HG02840 (cell line): ENCODE data around the gene CSHL1.
A peak's percentile ranks its signal among the peaks of the same experiment; 100 is the strongest.

Source experiments
- ATAC-seq: cut with Tn5 transposase; IDR thresholded peaks from one replicate; pipeline ENCODE4 v1.9.1; 2021; ENCODE audit warnings: mild to moderate bottlenecking, moderate library complexity, moderate number of reproducible peaks; ENCODE audit not compliant: unreplicated experiment, low FRiP score

CSHL1 gene

DNA sequence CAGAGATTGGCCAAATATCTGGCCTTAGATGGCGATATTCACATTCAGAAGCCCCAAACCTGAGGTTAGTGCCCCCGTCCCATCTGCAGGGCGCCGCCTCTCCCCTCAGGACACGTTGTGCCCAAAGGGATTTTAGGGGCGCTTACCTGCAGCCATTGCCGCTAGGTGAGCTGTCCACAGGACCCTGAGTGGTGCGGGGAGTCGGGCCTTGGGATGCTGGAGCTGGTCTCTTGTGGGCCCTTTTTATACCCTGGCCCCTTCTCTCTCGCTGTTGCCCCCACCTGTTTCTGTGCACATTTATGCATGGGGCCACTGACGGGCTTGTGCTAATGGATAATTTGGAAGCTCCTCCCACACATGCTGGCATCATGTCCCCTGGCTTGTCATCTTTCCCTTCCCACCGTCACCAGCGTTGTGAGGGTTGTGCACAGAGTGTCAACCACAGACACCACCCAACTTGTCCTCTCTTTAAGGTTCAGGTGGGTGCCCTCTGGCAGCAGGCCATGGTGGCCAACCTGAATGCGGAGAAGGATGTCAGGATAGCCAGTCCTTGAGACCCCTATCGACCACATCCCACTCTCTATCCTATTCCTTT, at the start of gene CSHL1:
Gene CSHL1 (minus strand): TSS at position 218 of the 595 bp plus-strand sequence. CDS start 62 bp downstream, at position 156.
- ATAC-seq: no peak

DNA sequence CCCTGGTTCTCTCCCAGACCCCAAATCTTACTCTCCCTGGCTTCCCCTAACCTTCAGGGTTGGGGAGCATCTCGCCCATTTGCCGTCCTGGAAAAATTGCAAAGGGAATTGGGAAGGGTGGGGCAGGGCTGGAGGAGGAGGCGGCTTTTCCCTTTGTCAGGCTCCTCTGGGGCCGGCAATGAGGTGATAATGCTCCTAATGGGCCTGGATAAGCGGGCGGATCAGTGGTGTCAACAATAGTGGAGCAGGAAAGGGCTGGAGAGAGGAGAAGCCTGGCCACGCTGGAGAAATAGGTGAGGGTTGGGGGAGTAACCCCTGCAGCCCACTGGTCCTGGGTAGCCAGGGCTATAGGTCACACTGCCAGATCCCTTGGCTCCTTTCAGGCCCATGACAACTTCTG, 49.4 kb upstream of the CSHL1 start:
- ATAC-seq: no peak

DNA sequence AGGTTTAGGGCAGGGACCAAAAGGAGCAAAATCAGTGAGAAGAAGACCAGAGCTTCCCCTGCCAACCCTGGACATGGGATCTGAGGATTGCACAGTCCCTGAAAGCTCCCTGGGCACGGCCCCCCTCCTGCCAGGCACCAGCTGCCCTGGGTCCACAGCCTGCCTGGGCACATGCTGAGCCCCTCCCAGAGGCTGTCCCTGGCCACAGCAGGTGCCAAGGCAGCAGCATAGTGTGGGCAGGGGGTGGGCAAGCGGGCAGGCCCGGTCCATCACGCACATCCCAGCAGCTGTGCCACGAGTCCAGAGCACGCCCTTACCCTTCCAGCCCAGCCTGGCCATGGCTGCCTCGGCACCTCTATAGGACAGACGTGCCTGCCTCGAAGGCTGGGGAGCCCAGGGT, 48.9 kb upstream of the CSHL1 start:
- ATAC-seq: no peak

DNA sequence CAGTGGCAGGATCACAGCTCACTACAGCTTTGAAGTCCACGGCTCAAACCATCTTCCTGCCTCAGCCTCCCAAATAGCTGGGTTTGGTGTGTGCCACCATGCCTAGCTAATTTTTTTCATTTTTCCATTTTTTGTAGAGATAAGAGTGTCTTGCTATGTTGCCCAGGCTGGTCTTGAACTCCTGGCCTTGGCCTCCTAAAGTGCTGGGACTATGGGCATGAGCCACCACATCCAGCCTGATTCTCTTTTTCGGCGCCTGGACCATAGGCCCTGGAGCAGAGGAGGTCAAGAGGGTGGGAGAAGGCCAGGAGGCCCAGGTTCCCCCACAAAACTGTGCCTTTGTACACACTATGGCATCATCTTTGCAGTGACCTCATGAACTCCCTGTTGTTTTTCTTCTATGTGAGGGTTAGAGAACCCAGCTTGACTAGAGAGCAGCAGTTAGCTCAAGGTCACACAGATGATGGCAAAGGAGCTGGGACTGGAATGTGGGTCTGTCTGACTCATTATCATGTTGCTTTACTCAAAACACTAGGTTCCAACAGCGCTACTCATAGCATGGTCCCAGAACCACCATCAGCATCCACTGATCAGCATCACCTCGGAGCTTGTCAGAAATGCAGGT, 45.4 kb upstream of the CSHL1 start:
- ATAC-seq: no peak

DNA sequence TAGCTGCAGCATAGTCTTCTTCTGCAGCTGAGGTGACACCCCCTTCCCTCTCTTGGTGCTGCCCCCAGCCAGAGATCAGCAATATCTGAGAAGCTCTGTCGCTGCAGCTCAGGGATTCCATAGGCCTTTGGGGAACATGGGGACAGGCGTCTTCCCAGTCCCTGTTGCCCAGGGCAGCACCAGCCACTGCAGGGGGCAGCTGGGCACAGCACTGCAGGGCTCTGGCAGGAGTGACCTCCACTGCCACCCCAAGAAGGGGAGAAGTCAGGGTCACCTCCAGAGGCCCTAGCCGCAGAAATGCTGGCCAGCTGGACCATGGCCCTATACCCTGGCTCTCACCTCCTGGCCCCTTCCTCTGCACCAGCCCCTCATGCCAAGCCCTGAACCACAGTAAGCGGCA, 44.7 kb upstream of the CSHL1 start:
- no peak for ATAC-seq

DNA sequence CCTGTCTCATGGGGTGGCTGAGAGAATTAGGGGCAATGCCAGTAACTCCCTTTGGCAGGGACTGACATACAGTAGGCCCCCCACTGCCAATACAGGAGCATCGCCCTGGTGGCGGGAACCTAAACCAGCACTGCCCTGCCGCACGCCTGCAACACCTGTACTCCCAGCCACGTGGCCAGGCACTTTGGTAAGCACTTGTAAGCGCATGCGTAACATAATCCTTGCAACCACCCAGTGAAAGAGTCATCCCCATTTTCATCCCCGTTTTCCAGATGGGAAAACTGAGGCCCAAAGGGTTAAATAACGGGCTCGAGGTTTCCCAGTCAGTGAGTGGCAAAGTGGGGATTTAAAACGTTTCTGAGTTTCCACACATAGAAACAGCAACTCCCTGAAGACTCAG, 44.2 kb upstream of the CSHL1 start:
- ATAC-seq: no peak

DNA sequence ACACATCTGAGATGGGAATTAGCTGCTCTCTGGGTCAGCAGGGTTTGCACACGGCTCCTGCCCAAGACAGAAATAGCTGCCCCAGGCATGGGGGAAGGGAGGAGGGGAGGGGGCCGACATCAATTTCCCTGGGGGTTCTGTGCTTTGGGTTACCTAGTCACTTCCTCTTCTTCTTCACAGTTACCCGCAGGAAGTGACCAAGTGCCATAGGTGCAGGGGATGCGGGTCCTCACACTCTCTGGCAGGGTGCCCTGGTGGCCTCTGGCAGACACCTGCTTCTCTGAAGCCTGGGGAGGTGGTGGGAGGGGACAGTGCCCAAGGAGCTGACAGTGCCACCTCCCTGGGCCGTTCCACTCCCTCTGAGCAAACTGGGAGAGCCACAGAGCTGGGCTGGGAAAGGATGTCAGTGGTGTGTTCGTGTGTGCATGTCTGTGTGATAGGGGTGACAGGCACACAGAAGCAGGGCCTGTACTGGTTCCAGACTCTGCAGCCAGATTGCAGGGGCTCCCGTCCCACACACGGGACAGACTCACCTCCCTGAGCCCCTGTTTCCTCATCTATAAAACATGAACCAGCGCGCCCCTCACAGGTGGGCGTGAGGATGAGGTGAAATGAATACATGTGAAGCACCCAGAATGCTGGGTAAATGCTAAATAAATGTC, 43.5 kb upstream of the CSHL1 start:
- no peak for ATAC-seq

DNA sequence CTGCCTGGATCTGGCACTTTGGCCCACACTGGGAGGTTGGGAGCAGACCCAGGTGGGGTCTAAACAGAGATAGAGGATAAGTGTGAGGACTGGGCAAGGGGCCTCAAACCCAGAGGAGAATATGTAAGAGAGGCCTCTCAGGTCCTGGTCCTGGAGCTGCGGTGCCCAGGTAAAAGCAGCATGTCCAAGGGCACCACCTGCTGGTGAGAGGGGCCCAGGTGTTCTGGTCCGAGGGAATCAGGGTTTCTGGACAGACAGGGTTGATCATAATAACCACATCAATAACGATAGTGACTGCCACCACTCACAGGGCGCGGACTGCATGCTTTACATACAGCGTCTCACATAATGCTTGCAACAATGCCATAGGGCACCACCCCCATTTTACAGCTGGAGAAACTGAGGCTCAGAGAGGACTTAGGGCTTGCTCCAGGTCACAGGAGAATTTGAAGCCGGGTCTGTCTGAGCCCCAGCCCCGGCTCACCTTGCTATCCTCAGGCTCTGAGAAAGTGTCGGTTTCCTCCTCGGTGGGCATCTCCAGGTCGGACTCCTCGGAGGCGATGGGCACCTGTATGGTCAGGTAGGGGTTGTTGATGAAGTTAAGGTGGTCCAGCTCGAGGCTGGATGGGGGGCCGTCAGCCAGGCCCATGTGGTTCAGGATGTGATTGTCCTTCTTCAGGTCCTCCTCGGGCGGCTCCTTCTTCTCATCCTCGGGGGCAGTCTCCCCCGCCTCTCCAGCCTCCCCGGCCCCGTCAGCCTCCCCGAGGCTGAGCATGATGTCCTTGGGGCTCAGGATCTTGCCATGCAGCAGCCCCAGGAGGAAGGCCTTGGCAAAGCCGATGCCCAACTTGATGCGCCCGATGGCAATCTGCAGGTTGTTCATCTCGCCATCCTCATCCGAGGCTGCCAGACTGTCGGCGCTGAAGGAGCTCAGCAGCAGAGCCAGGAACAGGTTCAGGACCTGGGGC, 40.2 kb upstream of the CSHL1 start:
- ATAC-seq: no peak

DNA sequence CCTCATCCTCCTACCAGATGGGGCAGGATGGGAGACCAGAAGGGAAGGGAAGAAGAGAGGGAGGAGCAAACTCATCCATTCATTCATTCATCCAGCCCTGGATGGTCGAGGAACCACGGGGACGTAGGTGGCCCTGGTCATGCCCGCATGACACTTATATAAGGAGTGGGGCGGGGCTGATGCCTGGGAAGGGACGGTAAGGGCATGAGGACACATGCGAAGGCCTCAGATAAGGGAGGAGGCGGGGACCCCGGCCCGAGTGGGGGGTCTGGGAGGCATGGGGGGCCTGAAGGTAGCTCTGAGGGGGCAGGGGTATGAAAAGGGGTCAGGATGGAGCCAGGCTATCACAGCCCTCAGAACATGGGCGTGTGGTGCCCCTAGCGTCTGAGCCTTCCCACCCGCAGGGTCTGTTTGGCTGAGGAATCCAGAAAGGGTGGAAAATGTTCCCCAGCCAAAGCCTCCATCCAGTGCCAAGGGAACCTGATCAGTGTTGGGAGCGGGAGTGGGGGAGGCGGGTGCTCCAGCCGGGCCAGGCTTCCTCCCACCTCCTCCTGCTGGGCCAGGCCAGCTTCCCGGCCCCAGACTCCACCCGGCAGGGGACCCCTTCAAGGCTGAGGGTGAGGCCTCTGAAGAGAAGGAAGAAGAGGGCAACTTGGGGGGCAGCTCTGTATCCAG, 38.7 kb upstream of the CSHL1 start:
- ATAC-seq: no peak

DNA sequence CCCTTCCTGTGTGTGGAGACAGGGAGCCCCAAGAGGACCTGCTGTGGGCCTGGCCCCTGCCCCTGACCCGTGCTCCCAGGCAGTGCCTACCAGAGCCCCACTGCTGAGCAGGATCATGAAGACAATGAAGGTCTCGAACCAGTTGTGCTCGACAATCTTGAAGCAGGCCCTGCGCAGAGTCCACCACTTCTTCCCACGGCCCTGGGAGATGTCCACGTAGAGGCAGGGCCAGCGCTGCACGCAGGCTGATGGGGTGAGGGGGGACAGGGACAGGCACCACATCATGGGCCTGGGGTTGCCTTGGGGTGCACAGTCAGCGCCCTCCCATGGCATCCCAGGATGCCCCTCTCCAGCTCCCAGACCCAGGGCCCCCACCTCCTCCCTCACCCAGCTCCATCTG, 37.5 kb upstream of the CSHL1 start:
- no peak for ATAC-seq

DNA sequence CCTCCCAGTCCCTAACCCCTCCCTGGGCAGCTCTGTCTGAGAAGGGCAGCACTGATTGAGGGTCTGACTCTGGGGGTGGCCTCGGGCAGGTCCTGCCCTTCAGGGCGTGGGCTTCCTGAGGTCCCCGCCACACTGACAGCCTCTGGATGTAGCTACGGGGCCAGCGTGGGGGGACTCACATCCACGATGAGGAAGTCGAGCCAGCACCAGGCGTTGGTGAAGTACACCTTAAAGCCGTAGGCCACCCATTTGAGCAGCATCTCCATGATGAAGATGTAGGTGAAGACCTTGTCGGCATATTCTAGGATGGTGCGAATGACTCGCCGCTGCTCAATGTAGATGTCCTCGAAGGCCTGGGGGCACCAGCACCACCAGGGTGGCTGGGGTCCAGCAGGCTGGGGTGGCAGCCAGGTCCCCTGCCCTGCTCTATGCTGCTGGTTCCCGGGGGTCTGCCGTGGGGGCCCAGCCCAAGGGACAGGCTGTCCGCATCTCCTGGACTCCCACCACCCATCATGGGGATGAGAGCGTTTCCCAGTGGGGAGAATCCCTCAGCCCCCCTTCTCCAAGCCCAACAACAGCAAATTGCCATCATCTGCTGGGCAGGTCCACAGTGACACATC, 36.8 kb upstream of the CSHL1 start:
- ATAC-seq: no peak

DNA sequence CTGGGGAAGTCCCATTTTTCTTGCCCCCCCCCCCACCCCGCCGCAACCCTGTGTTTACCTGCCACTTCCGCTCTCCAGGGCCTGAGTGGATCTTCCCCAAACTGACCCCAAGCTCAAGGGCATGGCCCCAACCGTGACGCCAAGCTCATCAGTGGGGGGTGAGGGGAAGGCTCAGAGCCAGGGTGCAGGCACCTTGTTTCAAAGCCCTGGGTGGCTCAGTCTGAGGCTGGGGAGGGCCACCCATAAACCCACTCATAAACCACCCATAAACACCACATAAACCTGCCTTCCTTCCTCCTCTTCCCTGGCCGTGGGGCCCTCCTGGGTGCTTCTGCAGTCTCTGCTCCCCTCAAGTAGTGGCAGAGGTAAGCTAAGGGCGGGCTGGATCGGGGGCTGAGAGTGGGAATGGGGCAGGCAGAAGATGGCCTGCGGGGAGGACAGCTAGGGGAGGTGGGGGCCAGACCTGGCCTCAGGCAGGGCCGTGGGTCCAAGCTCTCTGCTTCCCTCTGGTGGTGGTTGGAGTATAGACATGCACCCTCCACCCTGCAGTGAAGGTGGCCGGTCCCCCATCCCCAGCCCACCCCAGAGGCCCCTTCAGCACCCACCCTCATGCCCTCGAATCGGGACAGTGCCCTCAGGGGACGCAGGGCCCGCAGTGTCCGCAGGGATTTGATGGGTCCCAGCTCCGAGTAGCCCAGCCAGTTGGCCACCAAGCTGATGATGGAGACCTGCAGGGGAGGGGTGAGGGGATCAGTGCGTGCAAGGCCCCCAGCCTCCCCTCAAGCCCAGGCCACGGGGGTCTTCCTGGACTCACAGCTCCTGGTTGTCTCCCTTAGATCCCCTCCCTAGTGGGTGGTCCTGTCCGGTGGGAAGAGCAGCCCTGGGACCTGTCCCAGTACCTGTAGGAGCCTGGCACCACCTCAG, 35.6 kb upstream of the CSHL1 start:
- peak; percentile 60 for ATAC-seq

DNA sequence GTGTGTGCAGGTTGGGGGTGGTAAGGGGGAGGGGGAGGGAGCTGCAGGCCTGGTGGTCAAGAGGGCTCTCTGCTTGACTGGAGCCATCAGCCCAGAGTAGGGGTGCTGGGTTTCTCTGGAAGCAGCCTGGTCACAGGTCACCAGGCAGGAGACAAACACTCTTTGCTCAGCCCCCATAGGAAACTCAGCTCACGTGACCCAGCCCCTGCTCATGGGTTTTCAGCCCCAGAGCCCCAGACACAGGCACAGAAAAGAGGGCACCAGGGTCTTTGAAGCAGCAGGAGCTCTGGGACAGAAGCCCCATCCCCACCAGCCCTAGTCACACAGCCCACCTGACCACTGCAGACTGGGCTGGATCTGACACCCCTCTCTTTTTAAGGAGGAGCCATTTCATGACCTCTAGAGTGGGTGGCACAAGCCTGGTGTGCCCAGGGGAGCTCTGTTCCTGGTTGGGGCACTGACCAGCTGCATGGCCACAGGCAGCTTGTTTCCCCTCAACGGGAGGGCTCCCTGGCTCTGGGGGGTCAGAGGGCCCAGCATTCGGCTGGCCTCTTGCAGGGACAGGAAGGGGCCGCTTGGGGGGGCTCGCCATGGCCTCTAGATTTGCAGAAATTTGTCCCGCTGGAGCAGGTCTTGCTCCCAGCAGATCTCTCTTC, 34.9 kb upstream of the CSHL1 start:
- ATAC-seq: no peak

DNA sequence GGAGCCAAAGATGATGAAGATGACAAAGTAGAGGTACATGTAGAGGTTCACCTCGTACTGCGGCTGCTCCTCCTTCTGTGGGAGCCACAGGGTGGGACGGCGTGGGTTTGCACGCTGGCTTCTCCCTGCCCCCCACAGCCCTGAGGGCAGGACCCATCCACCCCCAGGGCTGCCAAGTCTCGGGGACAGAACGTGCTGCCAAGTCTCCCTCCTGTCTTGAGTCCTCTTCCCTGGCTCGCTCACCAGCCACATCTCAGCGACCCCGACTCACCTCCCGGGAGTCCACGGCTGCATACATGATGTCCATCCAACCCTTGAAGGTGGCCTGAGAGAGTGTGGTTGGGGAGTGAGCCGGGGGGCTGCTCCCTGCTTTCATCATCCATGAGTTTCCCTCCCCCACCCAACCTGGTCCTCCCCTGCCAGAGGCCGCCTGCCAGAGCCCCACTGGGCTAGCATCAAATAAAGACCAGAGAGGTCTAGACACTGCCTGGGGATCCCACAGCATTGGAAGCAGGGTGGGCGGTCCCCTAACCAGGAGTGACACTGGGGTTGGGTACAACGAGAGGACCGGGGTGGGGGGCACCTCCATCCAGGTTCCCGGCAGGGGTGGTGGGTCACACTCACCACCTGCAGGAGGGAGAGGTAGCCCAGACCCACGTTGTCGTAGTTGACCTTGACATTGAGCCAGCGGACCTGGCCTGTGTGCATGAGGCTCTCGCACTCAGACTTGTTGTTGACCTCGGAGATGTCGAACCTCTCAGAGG, 33.9 kb upstream of the CSHL1 start:
- no peak for ATAC-seq

DNA sequence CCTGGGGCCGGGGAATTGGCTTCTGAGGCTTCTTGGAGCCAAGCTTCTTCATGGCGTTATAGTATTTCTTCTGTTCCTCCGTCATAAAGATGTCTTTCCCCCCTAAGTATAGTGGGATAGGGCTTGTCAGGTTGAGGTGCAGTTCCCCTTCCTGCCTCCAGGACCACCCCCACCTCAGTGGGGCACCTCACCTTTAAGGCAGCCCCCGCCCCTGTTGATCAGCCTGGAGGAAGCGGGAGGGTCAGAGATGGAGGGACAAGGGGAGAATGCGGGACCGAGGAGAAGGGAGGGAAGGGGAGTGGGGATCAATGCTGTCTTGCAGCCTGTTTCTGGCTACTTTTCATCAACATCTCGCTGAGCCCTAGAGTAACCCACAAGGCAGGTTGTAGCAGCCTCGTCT, 32.7 kb upstream of the CSHL1 start:
- no peak for ATAC-seq

DNA sequence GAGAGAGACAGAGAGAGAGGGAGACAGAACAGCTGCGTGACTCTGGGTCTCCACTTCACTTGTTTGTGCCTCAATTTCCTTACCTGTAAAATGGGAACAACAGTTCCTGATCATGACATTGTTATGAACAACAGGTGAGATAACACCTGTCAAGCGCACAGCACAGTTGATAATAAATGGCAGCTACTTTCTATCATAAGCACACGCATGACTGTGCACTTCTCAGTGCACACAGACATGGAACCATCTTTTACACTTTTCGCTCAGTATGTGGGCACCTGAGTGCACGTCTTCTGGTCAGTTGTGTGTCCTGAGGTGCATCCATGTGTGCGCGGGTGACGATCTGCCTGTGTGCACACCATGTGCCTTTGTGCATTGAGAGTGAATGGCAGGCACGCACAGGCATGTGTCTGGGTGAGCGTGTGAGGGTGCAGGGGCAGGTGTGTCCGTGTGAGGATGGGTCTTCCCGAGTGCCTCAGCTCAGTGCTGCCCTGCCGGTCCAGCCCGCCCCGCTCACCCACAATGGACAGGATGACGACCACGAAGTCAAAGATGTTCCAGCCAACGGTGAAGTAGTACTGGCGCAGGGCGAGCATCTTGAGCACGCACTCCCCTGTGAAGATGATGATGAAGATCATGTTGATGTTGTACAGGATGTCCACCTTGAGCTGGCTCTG, 31.4 kb upstream of the CSHL1 start:
- ATAC-seq: no peak

DNA sequence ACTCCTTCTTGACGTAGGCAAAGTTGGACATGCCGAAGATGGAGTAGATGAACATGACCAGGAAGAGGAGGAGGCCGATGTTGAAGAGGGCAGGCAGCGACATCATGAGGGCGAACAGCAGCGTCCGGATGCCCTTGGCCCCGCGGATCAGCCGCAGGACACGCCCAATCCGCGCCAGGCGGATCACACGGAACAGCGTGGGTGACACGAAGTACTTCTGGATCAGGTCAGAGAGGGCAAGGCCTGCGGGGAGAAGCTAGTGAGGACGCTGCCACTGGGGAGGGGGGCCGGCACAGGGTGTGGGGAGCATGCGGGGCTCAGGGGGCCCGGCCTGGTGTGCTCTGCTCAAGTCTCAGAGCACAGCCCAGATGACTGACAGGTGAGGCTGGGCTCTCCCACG, 30.7 kb upstream of the CSHL1 start:
- ATAC-seq: no peak
